ENCODE data around the gene CNIH3. TPM values are rescaled to one million over a fixed set of nuclear protein-coding genes. Genes with fewer than 3 reads are reported as not detected.
A peak's percentile ranks its signal among the peaks of the same experiment; 100 is the strongest.
"Not testable (repeated sequence)": the region's sequence is repeated elsewhere in the genome, so short reads cannot be mapped to it uniquely, and the experiment has no call there.

The CNIH3 gene
- total RNA-seq, result 1 to 10 TPM in 1 of 2 donors, under 1 TPM in 1; 0.33 to 1.3 TPM

- Histone ChIP-seq H3K36me3 (no peaks in the 10 kb centered on the region), H3K27me3 (peaks cover 18% of the 10 kb centered on the region in 2 donors), H3K4me3 (peak within 1 kb of the TSS in 1 of 2 donors; percentile 45), H3K9me3 (no peaks in the 10 kb centered on the region), H3K4me1 (peaks cover 0 to 18% of the 10 kb centered on the region in 2 donors), H3K27ac (no peak within 1 kb of the TSS)
- TF ChIP-seq, protein P1, sequence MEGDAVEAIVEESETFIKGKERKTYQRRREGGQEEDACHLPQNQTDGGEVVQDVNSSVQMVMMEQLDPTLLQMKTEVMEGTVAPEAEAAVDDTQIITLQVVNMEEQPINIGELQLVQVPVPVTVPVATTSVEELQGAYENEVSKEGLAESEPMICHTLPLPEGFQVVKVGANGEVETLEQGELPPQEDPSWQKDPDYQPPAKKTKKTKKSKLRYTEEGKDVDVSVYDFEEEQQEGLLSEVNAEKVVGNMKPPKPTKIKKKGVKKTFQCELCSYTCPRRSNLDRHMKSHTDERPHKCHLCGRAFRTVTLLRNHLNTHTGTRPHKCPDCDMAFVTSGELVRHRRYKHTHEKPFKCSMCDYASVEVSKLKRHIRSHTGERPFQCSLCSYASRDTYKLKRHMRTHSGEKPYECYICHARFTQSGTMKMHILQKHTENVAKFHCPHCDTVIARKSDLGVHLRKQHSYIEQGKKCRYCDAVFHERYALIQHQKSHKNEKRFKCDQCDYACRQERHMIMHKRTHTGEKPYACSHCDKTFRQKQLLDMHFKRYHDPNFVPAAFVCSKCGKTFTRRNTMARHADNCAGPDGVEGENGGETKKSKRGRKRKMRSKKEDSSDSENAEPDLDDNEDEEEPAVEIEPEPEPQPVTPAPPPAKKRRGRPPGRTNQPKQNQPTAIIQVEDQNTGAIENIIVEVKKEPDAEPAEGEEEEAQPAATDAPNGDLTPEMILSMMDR (IDR thresholded peaks at IDR 0.05), result no peak
- DNase-seq (ENCODE audit: low spot score), result no peak
These were observed at the start of gene CNIH3 for GRCh38 chr1:224615861-224616755. Gene CNIH3, plus strand, starts transcription at chr1:224616317. Its CDS starts 858 bp downstream, at chr1:224617175.

- H3K27ac ChIP-seq; H3K36me3 ChIP-seq; H3K4me1 ChIP-seq; H3K4me3 ChIP-seq; H3K9me3 ChIP-seq; H3K27me3 ChIP-seq; DNase-seq (ENCODE audit: low spot score): not testable (repeated sequence)
These were observed 49.6 kb upstream of the CNIH3 start for GRCh38 chr1:224566492-224566891.

DNA sequence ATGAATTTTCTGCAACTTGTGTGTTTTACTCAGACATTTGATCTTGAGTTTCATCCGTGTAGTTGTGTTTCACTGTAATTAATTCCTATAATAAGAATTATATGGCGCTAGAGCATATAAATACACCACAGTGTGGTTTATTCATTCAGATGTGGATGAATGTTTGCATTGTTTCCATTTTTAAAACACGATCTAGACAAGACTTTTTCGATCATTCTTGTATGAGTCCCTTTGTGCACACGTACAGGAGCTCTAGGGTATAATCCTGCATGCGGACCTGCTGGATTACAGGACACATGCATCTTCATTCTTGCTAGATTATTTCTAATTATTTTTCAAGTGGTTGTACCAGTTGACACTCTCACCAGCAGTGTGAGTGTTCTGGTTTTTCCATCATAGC lies 46.8 kb upstream of the CNIH3 start:
- DNase-seq (ENCODE audit: low spot score), result no peak
- Histone ChIP-seq H3K9me3 (no peaks in the 10 kb centered on the region), H3K4me1 (no peaks in the 10 kb centered on the region), H3K27ac (no peak overlapping the region), H3K4me3 (no peak overlapping the region), H3K27me3 (no peaks in the 10 kb centered on the region), H3K36me3 (no peaks in the 10 kb centered on the region)
- TF ChIP-seq, protein P1 (IDR thresholded peaks at IDR 0.05), result no peak

- H3K36me3 ChIP-seq; H3K9me3 ChIP-seq; DNase-seq (ENCODE audit: low spot score); H3K27me3 ChIP-seq; H3K27ac ChIP-seq; H3K4me1 ChIP-seq; H3K4me3 ChIP-seq: not testable (repeated sequence)
These were observed 44.1 kb upstream of the CNIH3 start for GRCh38 chr1:224571975-224572374.

GRCh38 chr1:224579526-224579925 lies 36.6 kb upstream of the CNIH3 start:
- TF ChIP-seq, protein P1 (IDR thresholded peaks at IDR 0.05), result no peak
- H3K27ac ChIP-seq, result no peak overlapping the region
- no peak overlapping the region for H3K4me3 ChIP-seq
- peaks cover 0 to 8% of the 10 kb centered on the region in 2 donors for H3K9me3 ChIP-seq
- no peaks in the 10 kb centered on the region for H3K4me1 ChIP-seq
- DNase-seq (ENCODE audit: low spot score), result no peak
- H3K27me3 ChIP-seq, result no peaks in the 10 kb centered on the region
- no peaks in the 10 kb centered on the region for H3K36me3 ChIP-seq

- DNase-seq (ENCODE audit: low spot score), result no peak
- no peak overlapping the region for H3K4me3 ChIP-seq
- no peaks in the 10 kb centered on the region for H3K27me3 ChIP-seq
- H3K36me3 ChIP-seq, result no peaks in the 10 kb centered on the region
- H3K27ac ChIP-seq, result no peak overlapping the region
- H3K4me1 ChIP-seq, result no peaks in the 10 kb centered on the region
- TF ChIP-seq, protein P1 (IDR thresholded peaks at IDR 0.05), result no peak
- H3K9me3 ChIP-seq, result peaks cover 0 to 8% of the 10 kb centered on the region in 2 donors
These were observed 36.1 kb upstream of the CNIH3 start for GRCh38 chr1:224580006-224580405.
